Muscle layer of duodenum (tissue), 2 donors: Measurements from ENCODE around the gene TDP2.
"Not testable (repeated sequence)": the region's sequence is repeated elsewhere in the genome, so short reads cannot be mapped to it uniquely, and the experiment has no call there.

Experiments
- H3K27ac ChIP-seq: one replicate; pipeline ENCODE4 v1.7.0; 2013; ENCODE audit warnings: mild to moderate bottlenecking, low read length
- H3K27me3 ChIP-seq: one replicate; pipeline ENCODE4 v1.7.0; 2013; ENCODE audit warnings: low read depth, mild to moderate bottlenecking, control low read depth, low read length
- H3K36me3 ChIP-seq, 2 donors: one replicate each; pipeline ENCODE4 v1.7.0; 2013; ENCODE audit warnings: low read length in 2 of 2, control low read depth in 1 of 2, mild to moderate bottlenecking in 1 of 2; ENCODE audit not compliant: insufficient read depth in 2 of 2, control insufficient read depth in 1 of 2
- H3K4me1 ChIP-seq, 2 donors: one replicate each; pipeline ENCODE4 v1.7.0; 2013; ENCODE audit warnings: low read length in 2 of 2, mild to moderate bottlenecking in 2 of 2, control low read depth in 1 of 2, moderate library complexity in 1 of 2; ENCODE audit not compliant: insufficient read depth in 2 of 2, control insufficient read depth in 1 of 2
- H3K4me3 ChIP-seq, 2 donors: one replicate each; pipeline ENCODE4 v1.7.0; 2013; ENCODE audit warnings: low read length in 2 of 2, low read depth in 1 of 2, mild to moderate bottlenecking in 1 of 2
- H3K9me3 ChIP-seq, 2 donors: one replicate each; pipeline ENCODE4 v1.7.0; 2013; ENCODE audit warnings: low read length in 2 of 2, control low read depth in 1 of 2, mild to moderate bottlenecking in 1 of 2; ENCODE audit not compliant: control insufficient read depth in 1 of 2
- donor health status: healthy.

Gene TDP2

GRCh38 chr6:24692848-24693592 is 26.3 kb upstream of the TDP2 start:
- no peaks in the 10 kb centered on the region for H3K9me3 ChIP-seq
- H3K27me3 ChIP-seq, result no peaks in the 10 kb centered on the region
- H3K36me3 ChIP-seq, result no peaks in the 10 kb centered on the region
- H3K27ac ChIP-seq, result no peak overlapping the region
- H3K4me3 ChIP-seq, result no peak overlapping the region
- H3K4me1 ChIP-seq, result no peaks in the 10 kb centered on the region

GRCh38 chr6:24692415-24692814 is 25.7 kb upstream of the TDP2 start:
- Histone ChIP-seq H3K9me3 (no peaks in the 10 kb centered on the region), H3K27ac (no peak overlapping the region), H3K27me3 (no peaks in the 10 kb centered on the region), H3K36me3 (no peaks in the 10 kb centered on the region), H3K4me3 (no peak overlapping the region), H3K4me1 (no peaks in the 10 kb centered on the region)

GRCh38 chr6:24692003-24692402 is 25.3 kb upstream of the TDP2 start:
- Histone ChIP-seq H3K36me3 (no peaks in the 10 kb centered on the region), H3K9me3 (no peaks in the 10 kb centered on the region), H3K4me1 (no peaks in the 10 kb centered on the region), H3K27me3 (no peaks in the 10 kb centered on the region), H3K27ac (no peak overlapping the region), H3K4me3 (no peak overlapping the region)

- Histone ChIP-seq H3K9me3 (no peaks in the 10 kb centered on the region), H3K4me1 (no peaks in the 10 kb centered on the region), H3K27ac (no peak overlapping the region), H3K27me3 (no peaks in the 10 kb centered on the region), H3K36me3 (no peaks in the 10 kb centered on the region), H3K4me3 (no peak overlapping the region)
Measured at GRCh38 chr6:24691550-24691949, 24.9 kb upstream of the TDP2 start.

GRCh38 chr6:24690593-24690992 is 23.9 kb upstream of the TDP2 start:
- H3K9me3 ChIP-seq, result no peaks in the 10 kb centered on the region
- H3K36me3 ChIP-seq, result no peaks in the 10 kb centered on the region
- H3K4me1 ChIP-seq, result no peaks in the 10 kb centered on the region
- no peaks in the 10 kb centered on the region for H3K27me3 ChIP-seq
- H3K27ac ChIP-seq, result no peak overlapping the region
- no peak overlapping the region for H3K4me3 ChIP-seq

GRCh38 chr6:24689964-24690363 is 23.3 kb upstream of the TDP2 start:
- Histone ChIP-seq H3K27me3 (no peaks in the 10 kb centered on the region), H3K36me3 (no peaks in the 10 kb centered on the region), H3K27ac (no peak overlapping the region), H3K4me1 (no peaks in the 10 kb centered on the region), H3K4me3 (no peak overlapping the region), H3K9me3 (no peaks in the 10 kb centered on the region)

GRCh38 chr6:24686946-24687345 is 20.2 kb upstream of the TDP2 start:
- Histone ChIP-seq H3K4me3 (no peak overlapping the region), H3K27me3 (no peaks in the 10 kb centered on the region), H3K4me1 (no peaks in the 10 kb centered on the region), H3K9me3 (no peaks in the 10 kb centered on the region), H3K27ac (no peak overlapping the region), H3K36me3 (no peaks in the 10 kb centered on the region)

GRCh38 chr6:24686408-24686807 is 19.7 kb upstream of the TDP2 start:
- Histone ChIP-seq H3K4me3 (no peak overlapping the region), H3K9me3 (no peaks in the 10 kb centered on the region), H3K27ac (no peak overlapping the region), H3K36me3 (no peaks in the 10 kb centered on the region), H3K27me3 (no peaks in the 10 kb centered on the region), H3K4me1 (no peaks in the 10 kb centered on the region)

GRCh38 chr6:24683297-24684296 is 16.9 kb upstream of the TDP2 start:
- H3K27ac ChIP-seq, result no peak overlapping the region
- H3K27me3 ChIP-seq, result no peaks in the 10 kb centered on the region
- H3K36me3 ChIP-seq, result no peaks in the 10 kb centered on the region
- H3K4me1 ChIP-seq, result no peaks in the 10 kb centered on the region
- no peak overlapping the region for H3K4me3 ChIP-seq
- H3K9me3 ChIP-seq, result no peaks in the 10 kb centered on the region

GRCh38 chr6:24680582-24680981 is 13.9 kb upstream of the TDP2 start:
- Histone ChIP-seq H3K27ac (no peak overlapping the region), H3K9me3 (no peaks in the 10 kb centered on the region), H3K4me3 (no peak overlapping the region), H3K4me1 (no peaks in the 10 kb centered on the region), H3K36me3 (no peaks in the 10 kb centered on the region), H3K27me3 (no peaks in the 10 kb centered on the region)

GRCh38 chr6:24678792-24679352 is 12.2 kb upstream of the TDP2 start:
- H3K27me3 ChIP-seq, H3K27ac ChIP-seq: not testable (repeated sequence)

More at GRCh38 chr6:24678792-24679352, 12.2 kb upstream of the TDP2 start:
- not testable (repeated sequence) for H3K4me1 ChIP-seq, H3K9me3 ChIP-seq, H3K4me3 ChIP-seq, H3K36me3 ChIP-seq
